A673 (cell line): ENCODE measurements around the gene CNEP1R1. TPM values are rescaled to one million over a fixed set of nuclear protein-coding genes. Genes with fewer than 3 reads are reported as not detected.

Experiments used
- BruUV-seq: library from RNA; stranded (reverse); fragments of 400-500 nt; replicated peaks from 2 replicates; lab custom pipeline; 2021; lab: Mats Ljungman, UMichigan
- CTCF ChIA-PET: fragments of 300-600 bp; sonication (Branson Sonifier 250); formaldehyde crosslinking; loops from one replicate; lab custom pipeline; 2022; ENCODE audit warnings: antibody characterized with exemption; lab: Charles Lee
- POLR2A ChIA-PET: fragments of 300-600 bp; sonication (Branson Sonifier 250); formaldehyde crosslinking; loops from one replicate; lab custom pipeline; 2022; ENCODE audit warnings: antibody characterized with exemption; ENCODE audit not compliant: low non-redundant PET; lab: Charles Lee
- DNase-seq: peaks from one replicate; pipeline ENCODE4 v3.0.0-alpha.2; 2015; ENCODE audit warnings: low spot score
- H3K27ac ChIP-seq: fragments of 200-600 bp; sonication (generic); 2 replicates; pipeline ENCODE4 v1.5.1; 2016; ENCODE audit warnings: mixed run types, low read depth, mild to moderate bottlenecking, mixed read lengths, antibody characterized with exemption, low read length; ENCODE audit not compliant: poor library complexity, severe bottlenecking
- H3K27me3 ChIP-seq: fragments of 200-600 bp; sonication (generic); replicated peaks from 2 replicates; pipeline ENCODE4 v1.6.1; 2017; ENCODE audit warnings: mixed run types, low read depth, mild to moderate bottlenecking, mixed read lengths, antibody characterized with exemption, low read length; ENCODE audit not compliant: insufficient read depth, poor library complexity
- H3K36me3 ChIP-seq: fragments of 200-600 bp; sonication (generic); 2 replicates; pipeline ENCODE4 v1.6.1; 2016; ENCODE audit warnings: mixed run types, mild to moderate bottlenecking, mixed read lengths, antibody characterized with exemption, low read length; ENCODE audit not compliant: insufficient read depth, poor library complexity, severe bottlenecking
- H3K4me1 ChIP-seq: fragments of 200-600 bp; sonication (generic); 2 replicates; pipeline ENCODE4 v1.6.1; 2017; ENCODE audit warnings: mixed run types, mild to moderate bottlenecking, mixed read lengths, antibody characterized with exemption, low read length; ENCODE audit not compliant: insufficient read depth, poor library complexity, severe bottlenecking
- H3K4me3 ChIP-seq: fragments of 200-600 bp; sonication (generic); 2 replicates; pipeline ENCODE4 v1.5.1; 2016; ENCODE audit warnings: low read depth, mixed run types, mild to moderate bottlenecking, mixed read lengths, low read length; ENCODE audit not compliant: poor library complexity, severe bottlenecking
- H3K9me3 ChIP-seq: fragments of 200-600 bp; sonication (generic); 2 replicates; pipeline ENCODE4 v1.6.1; 2016; ENCODE audit warnings: mixed run types, low read depth, mild to moderate bottlenecking, mixed read lengths, antibody characterized with exemption, low read length; ENCODE audit not compliant: poor library complexity, severe bottlenecking
- CTCF ChIP-seq: fragments of 300-800, 200-600 bp; sonication (generic); conservative IDR thresholded peaks from 2 replicates; pipeline ENCODE4 v1.5.1; 2017; ENCODE audit warnings: low read depth, mild to moderate bottlenecking, antibody characterized with exemption, low read length, moderate library complexity, mixed read lengths
- EZH2 ChIP-seq: fragments of 200-600 bp; sonication (generic); IDR thresholded peaks from 2 replicates; pipeline ENCODE4 v1.6.1; 2017; ENCODE audit warnings: borderline replicate concordance, low read depth, mild to moderate bottlenecking, mixed read lengths, antibody characterized with exemption, low read length; ENCODE audit not compliant: poor library complexity, severe bottlenecking
- intact Hi-C: fragments of 100-400 bp; cut with micrococcal nuclease; formaldehyde crosslinking; loops from one replicate; pipeline ENCODE4 v1.10.0; 2022; ENCODE audit not compliant: unreplicated experiment
- total RNA-seq: library from RNA; stranded (reverse); gene quantifications from 2 replicates; pipeline ENCODE4 v1.2.3, GENCODE V29; 2021

The CNEP1R1 gene
- total RNA-seq, 1 experiment from 2014 or later, result 23.5 TPM

GRCh38 chr16:49995720-49996119 lies 29.3 kb upstream of the CNEP1R1 start:
- Histone ChIP-seq H3K36me3 (no peaks in the 10 kb centered on the region), H3K27ac (no peak overlapping the region), H3K4me3 (no peak overlapping the region), H3K27me3 (no peaks in the 10 kb centered on the region), H3K4me1 (no peaks in the 10 kb centered on the region), H3K9me3 (no peaks in the 10 kb centered on the region)
- POLR2A ChIA-PET, result no interaction called here
- DNase-seq, result no peak
- TF ChIP-seq EZH2 (no peak), CTCF (no peak)
- intact Hi-C loops, result no loop called here
- CTCF ChIA-PET, result no interaction called here
- BruUV-seq, result no TSS peak

GRCh38 chr16:49997721-49998251 lies 27.2 kb upstream of the CNEP1R1 start:
- Histone ChIP-seq H3K4me3 (no peak overlapping the region), H3K4me1 (no peaks in the 10 kb centered on the region), H3K9me3 (no peaks in the 10 kb centered on the region), H3K36me3 (no peaks in the 10 kb centered on the region), H3K27ac (no peak overlapping the region), H3K27me3 (no peaks in the 10 kb centered on the region)
- intact Hi-C loops, result no loop called here
- BruUV-seq, result no TSS peak
- ChIA-PET CTCF (no interaction called here), POLR2A (no interaction called here)
- DNase-seq, result no peak
- TF ChIP-seq EZH2 (no peak), CTCF (no peak)

GRCh38 chr16:49998991-49999390 lies 26.0 kb upstream of the CNEP1R1 start:
- Histone ChIP-seq H3K27me3 (no peaks in the 10 kb centered on the region), H3K4me1 (no peaks in the 10 kb centered on the region), H3K36me3 (no peaks in the 10 kb centered on the region), H3K4me3 (no peak overlapping the region), H3K27ac (no peak overlapping the region), H3K9me3 (no peaks in the 10 kb centered on the region)
- CTCF ChIA-PET, result no interaction called here
- POLR2A ChIA-PET, result no interaction called here
- BruUV-seq, result no TSS peak
- intact Hi-C loops, result no loop called here
- DNase-seq, result no peak
- TF ChIP-seq CTCF (no peak), EZH2 (no peak)
